ENCODE data around the gene ASB5. TPM values are rescaled to one million over a fixed set of nuclear protein-coding genes. Genes with fewer than 3 reads are reported as not detected.

ASB5 gene
- total and polyA plus RNA-seq, 2 of the 8 experiments (the other 6 are each of a cell fraction or from before 2014, with no cell fraction given) = 0.02 TPM; not detected in 1

GRCh38 chr4:176293660-176294059 lies 24.6 kb upstream of the ASB5 start:
- CTCF ChIA-PET (ENCODE audit: partially characterized antibody) = interaction anchor here (1.3 to 2.1 kb wide), 7 partner anchors 12 to 64 kb away, joined by 3 to 7 read pairs (median 4); no protein-coding TSS in a partner anchor
- H3K9ac ChIP-seq (replicated peaks in 1 of 4; ENCODE audit: extremely low read depth in 1 of 4, low read depth in 3 of 4, low read length in 3 of 4) = no peak overlapping the region
- H4K20me1 ChIP-seq (replicated peaks in 1 of 2; ENCODE audit: control insufficient read depth in 1 of 2, insufficient read depth in 2 of 2, low read length in 2 of 2) = no peaks in the 10 kb centered on the region
- no peaks in the 10 kb centered on the region for H3K79me2 ChIP-seq (ENCODE audit: control insufficient read depth in 1 of 2, insufficient read depth in 2 of 2, low read length in 2 of 2)
- H2AFZ ChIP-seq (ENCODE audit: low read length) = no peak overlapping the region
- H2BK15ac ChIP-seq (ENCODE audit: low read length) = no peak overlapping the region
- H3K36me3 ChIP-seq (ENCODE audit: control insufficient read depth in 2 of 4, insufficient read depth in 4 of 4, low read length in 3 of 4) = no peaks in the 10 kb centered on the region
- H3K27ac ChIP-seq (ENCODE audit: low read depth, low read length) = no peak overlapping the region
- no peak overlapping the region for H4K91ac ChIP-seq (replicated peaks; ENCODE audit: insufficient read length, low read length)
- H4K5ac ChIP-seq (ENCODE audit: insufficient read length, low read depth, low read length) = no peak overlapping the region
- H3K4me3 ChIP-seq (ENCODE audit: extremely low read depth in 1 of 4, insufficient read depth in 2 of 4, low read depth in 3 of 4, low read length in 4 of 4) = no peak overlapping the region
- H2BK20ac ChIP-seq (ENCODE audit: low read length) = no peak overlapping the region
- H3K23me2 ChIP-seq (ENCODE audit: low read depth, low read length) = no peaks in the 10 kb centered on the region
- H3K18ac ChIP-seq (ENCODE audit: extremely low read depth, low read length) = no peak overlapping the region
- POLR2A ChIA-PET (ENCODE audit: partially characterized antibody) = no interaction called here
- 89% methylated on average over 1 of the region's 1 CpG; no CpG with 5 or more reads in 1 of the 2 experiments for WGBS, 2 experiments (ENCODE audit: extremely low coverage in 1 of 2, insufficient coverage in 1 of 2, insufficient read length in 1 of 2, insufficient replicate concordance in 2 of 2, low coverage in 1 of 2, low lambda C conversion rate in 2 of 2, missing lambda C conversion rate in 1 of 2)
- H4K8ac ChIP-seq (ENCODE audit: extremely low read depth, insufficient read depth, low read length) = no peak overlapping the region
- no peak overlapping the region for H3K14ac ChIP-seq (ENCODE audit: insufficient read length)
- H3K27me3 ChIP-seq (replicated peaks in 1 of 4; ENCODE audit: control insufficient read depth in 3 of 4, extremely low read depth in 1 of 4, insufficient read depth in 3 of 4, low read length in 3 of 4) = no peaks in the 10 kb centered on the region
- no peak for DNase-seq (ENCODE audit: low read depth in 1 of 2, low spot score in 2 of 2)
- no peak overlapping the region for H2BK120ac ChIP-seq (replicated peaks; ENCODE audit: low read depth, low read length)
- no peak for FAIRE-seq
- no peaks in the 10 kb centered on the region for H3K79me1 ChIP-seq (ENCODE audit: low read depth, low read length)
- no peak overlapping the region for H3K56ac ChIP-seq (replicated peaks; ENCODE audit: insufficient read length, low read depth, low read length)
- H3K4ac ChIP-seq (replicated peaks; ENCODE audit: insufficient read length, low read depth, low read length) = no peak overlapping the region
- no peak for TF ChIP-seq CBX5 (IDR thresholded peaks at IDR 0.05; ENCODE audit: low read depth, low read length)
- no peak for TF ChIP-seq POLR2AphosphoS5 (IDR thresholded peaks at IDR 0.05; ENCODE audit: low read depth, low read length)
- no peak for TF ChIP-seq CREB1 (IDR thresholded peaks at IDR 0.05)
- TF ChIP-seq MAFK (IDR thresholded peaks at IDR 0.05; ENCODE audit: low read depth, low read length) = no peak
- TF ChIP-seq FOSL1 (IDR thresholded peaks at IDR 0.05; ENCODE audit: insufficient read depth, low read depth, low read length) = no peak
- no peak for TF ChIP-seq TBP (IDR thresholded peaks at IDR 0.05; ENCODE audit: low read depth, low read length)
- no peak for TF ChIP-seq SRF (IDR thresholded peaks at IDR 0.05; ENCODE audit: low read depth, low read length)
- no peak for TF ChIP-seq SIN3A (conservative IDR thresholded peaks at IDR 0.05 in 1 of 2, IDR thresholded peaks at IDR 0.05 in 1 of 2; ENCODE audit: low read depth in 1 of 2, low read length in 2 of 2)
- TF ChIP-seq, protein P1, sequence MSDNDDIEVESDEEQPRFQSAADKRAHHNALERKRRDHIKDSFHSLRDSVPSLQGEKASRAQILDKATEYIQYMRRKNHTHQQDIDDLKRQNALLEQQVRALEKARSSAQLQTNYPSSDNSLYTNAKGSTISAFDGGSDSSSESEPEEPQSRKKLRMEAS (IDR thresholded peaks at IDR 0.05) = no peak
- no peak for TF ChIP-seq KDM1A (IDR thresholded peaks at IDR 0.05; ENCODE audit: borderline replicate concordance, low read length)
- TF ChIP-seq ZNF274 (IDR thresholded peaks at IDR 0.05; ENCODE audit: borderline replicate concordance, extremely low read depth, low read length) = no peak
- TF ChIP-seq SP2 (IDR thresholded peaks at IDR 0.05; ENCODE audit: low read length) = no peak
- no peak for TF ChIP-seq CEBPB (IDR thresholded peaks at IDR 0.05; ENCODE audit: low read depth, low read length)
- no peak overlapping the region for H3K23ac ChIP-seq (ENCODE audit: insufficient read length)
- no peak overlapping the region for H2BK5ac ChIP-seq (ENCODE audit: low read depth, low read length)
- H2BK12ac ChIP-seq (ENCODE audit: low read depth, low read length) = no peak overlapping the region
- no peaks in the 10 kb centered on the region for H3K9me3 ChIP-seq (ENCODE audit: insufficient read depth in 2 of 2, low read depth in 1 of 2, low read length in 1 of 2)
- peaks cover 0 to 4% (median 0%) of the 10 kb centered on the region in 4 experiments; a peak in 1 of 7 replicates for H3K4me1 ChIP-seq (replicated peaks in 1 of 4; ENCODE audit: control insufficient read depth in 3 of 4, insufficient read depth in 4 of 4, low read length in 3 of 4)
- H2AK5ac ChIP-seq (ENCODE audit: low read depth, low read length) = no peak overlapping the region
- no peak overlapping the region for H3K4me2 ChIP-seq (ENCODE audit: insufficient read depth in 1 of 2, low read depth in 2 of 2, low read length in 2 of 2)

Data from H1 (cell line).